Mesenchymal stem cell (in vitro differentiated cells and primary cell): ENCODE data around the gene NAV2.

Experiments
- DNase-seq: peaks from one replicate; pipeline ENCODE4 v3.0.0-alpha.2; 2013
- H2AFZ ChIP-seq: one replicate; pipeline ENCODE4 v1.6.1; 2013; ENCODE audit warnings: low read depth, mild to moderate bottlenecking, control low read depth, inconsistent platforms, low read length, moderate library complexity
- H2AK5ac ChIP-seq: 2 replicates; pipeline ENCODE4 v1.6.1; 2013; ENCODE audit warnings: low read length, moderate library complexity, mild to moderate bottlenecking, inconsistent platforms; ENCODE audit not compliant: severe bottlenecking
- H2BK120ac ChIP-seq: one replicate; pipeline ENCODE4 v1.6.1; 2013; ENCODE audit warnings: low read depth, mild to moderate bottlenecking, inconsistent platforms, low read length, moderate library complexity
- H2BK12ac ChIP-seq, 2 experiments: one replicate each; pipeline ENCODE4 v1.6.1; 2013; ENCODE audit warnings: inconsistent platforms in 2 of 2, low read length in 2 of 2, mild to moderate bottlenecking in 2 of 2, moderate library complexity in 2 of 2, control low read depth in 1 of 2
- H2BK15ac ChIP-seq: one replicate; pipeline ENCODE4 v1.6.1; 2013; ENCODE audit warnings: mild to moderate bottlenecking, low read depth, inconsistent platforms; ENCODE audit not compliant: poor library complexity, severe bottlenecking
- H2BK5ac ChIP-seq: 2 replicates; pipeline ENCODE4 v1.6.1; 2013; ENCODE audit warnings: low read depth, mild to moderate bottlenecking, low read length, control low read depth, inconsistent platforms; ENCODE audit not compliant: poor library complexity, severe bottlenecking
- H3K14ac ChIP-seq, 2 experiments: one replicate each; pipeline ENCODE4 v1.6.1; 2013; ENCODE audit warnings: inconsistent platforms in 2 of 2, low read length in 2 of 2, control low read depth in 1 of 2, mild to moderate bottlenecking in 1 of 2, moderate library complexity in 1 of 2
- H3K18ac ChIP-seq, 2 experiments: one replicate each; pipeline ENCODE4 v1.6.1; 2013; ENCODE audit warnings: inconsistent platforms in 2 of 2, low read length in 2 of 2, control low read depth in 1 of 2, low read depth in 1 of 2, mild to moderate bottlenecking in 1 of 2
- H3K23ac ChIP-seq, 2 experiments: one replicate each; pipeline ENCODE4 v1.6.1; 2013; ENCODE audit warnings: inconsistent platforms in 2 of 2, low read length in 2 of 2, mild to moderate bottlenecking in 2 of 2, moderate library complexity in 2 of 2, control low read depth in 1 of 2
- H3K27ac ChIP-seq: 2 replicates; pipeline ENCODE4 v1.5.1; 2013; ENCODE audit warnings: mild to moderate bottlenecking, moderate library complexity, low read length, control low read depth, inconsistent platforms; ENCODE audit not compliant: poor library complexity, severe bottlenecking
- H3K27me3 ChIP-seq, 2 experiments: 2 replicates each; pipeline versions ENCODE4 v1.6.1 to v1.7.0; 2013; ENCODE audit warnings: low read length in 2 of 2, mild to moderate bottlenecking in 2 of 2, moderate library complexity in 2 of 2, control low read depth in 1 of 2, inconsistent platforms in 1 of 2; ENCODE audit not compliant: control insufficient read depth in 1 of 2, insufficient read depth in 1 of 2
- H3K36me3 ChIP-seq, 2 experiments: 2 replicates each; pipeline versions ENCODE4 v1.6.1 to v1.7.0; 2013; ENCODE audit warnings: low read length in 2 of 2, control low read depth in 1 of 2, inconsistent platforms in 1 of 2, low read depth in 1 of 2, mild to moderate bottlenecking in 1 of 2; ENCODE audit not compliant: insufficient read depth in 2 of 2, control insufficient read depth in 1 of 2
- H3K4ac ChIP-seq, 2 experiments: one replicate each; pipeline ENCODE4 v1.6.1; 2013; ENCODE audit warnings: inconsistent platforms in 2 of 2, low read length in 2 of 2, mild to moderate bottlenecking in 2 of 2, moderate library complexity in 2 of 2, control low read depth in 1 of 2, low read depth in 1 of 2
- H3K4me1 ChIP-seq: 2 replicates; pipeline ENCODE4 v1.6.1; 2013; ENCODE audit warnings: low read depth, low read length, control low read depth; ENCODE audit not compliant: control insufficient read depth, insufficient read depth
- H3K4me2 ChIP-seq: 2 replicates; pipeline ENCODE4 v1.6.1; 2013; ENCODE audit warnings: low read length, mild to moderate bottlenecking, inconsistent platforms; ENCODE audit not compliant: poor library complexity, severe bottlenecking
- H3K4me3 ChIP-seq, 2 experiments: 2 replicates each; pipeline versions ENCODE4 v1.5.1 to v1.7.0; 2013; ENCODE audit warnings: low read length in 2 of 2, mild to moderate bottlenecking in 2 of 2, control low read depth in 1 of 2, low read depth in 1 of 2; ENCODE audit not compliant: insufficient read depth in 1 of 2
- H3K79me1 ChIP-seq: replicated peaks from 2 replicates; pipeline ENCODE4 v1.6.1; 2013; ENCODE audit warnings: mild to moderate bottlenecking, control low read depth, low read length, inconsistent platforms; ENCODE audit not compliant: poor library complexity, severe bottlenecking
- H3K9ac ChIP-seq: 2 replicates; pipeline ENCODE4 v1.7.0; 2013; ENCODE audit warnings: mild to moderate bottlenecking, low read length, moderate library complexity
- H3K9me3 ChIP-seq: 2 replicates; pipeline ENCODE4 v1.7.0; 2013; ENCODE audit warnings: mild to moderate bottlenecking, low read length; ENCODE audit not compliant: control insufficient read depth
- H4K8ac ChIP-seq: one replicate; pipeline ENCODE4 v1.6.1; 2013; ENCODE audit warnings: inconsistent platforms, mild to moderate bottlenecking, low read length, moderate library complexity
- H4K91ac ChIP-seq: one replicate; pipeline ENCODE4 v1.6.1; 2013; ENCODE audit warnings: mild to moderate bottlenecking, low read length, inconsistent platforms
- WGBS: methylation state at CpG from one replicate; pipeline ENCODE4 v1.1.7; 2013; ENCODE audit warnings: mixed read lengths; 5-methylcytosine and 5-hydroxymethylcytosine counted together

NAV2 gene

GRCh38 chr11:20064961-20065405 lies 352.3 kb downstream of the NAV2 start:
- no peak overlapping the region for H3K4me2 ChIP-seq
- H2AK5ac ChIP-seq = no peak overlapping the region
- no peak overlapping the region for H3K4ac ChIP-seq
- peaks cover 2% of the 10 kb centered on the region for H3K79me1 ChIP-seq
- DNase-seq = no peak
- H3K27me3 ChIP-seq = no peaks in the 10 kb centered on the region
- no peak overlapping the region for H3K18ac ChIP-seq
- H4K8ac ChIP-seq = no peak overlapping the region
- H3K9ac ChIP-seq = no peak overlapping the region
- no peak overlapping the region for H3K23ac ChIP-seq
- whole genome bisulfite sequencing = 93% methylated on average over 2 of the region's 2 CpGs
- H3K4me1 ChIP-seq = peaks cover 3% of the 10 kb centered on the region
- H3K36me3 ChIP-seq = peaks cover 13 to 90% of the 10 kb centered on the region in 2 experiments
- H2BK120ac ChIP-seq = no peak overlapping the region
- no peak overlapping the region for H2BK5ac ChIP-seq
- no peak overlapping the region for H2BK12ac ChIP-seq
- H2AFZ ChIP-seq = no peak overlapping the region
- no peaks in the 10 kb centered on the region for H3K9me3 ChIP-seq
- H3K14ac ChIP-seq = no peak overlapping the region
- H4K91ac ChIP-seq = no peak overlapping the region
- no peak overlapping the region for H3K27ac ChIP-seq
- H3K4me3 ChIP-seq = no peak overlapping the region
- H2BK15ac ChIP-seq = no peak overlapping the region

DNA sequence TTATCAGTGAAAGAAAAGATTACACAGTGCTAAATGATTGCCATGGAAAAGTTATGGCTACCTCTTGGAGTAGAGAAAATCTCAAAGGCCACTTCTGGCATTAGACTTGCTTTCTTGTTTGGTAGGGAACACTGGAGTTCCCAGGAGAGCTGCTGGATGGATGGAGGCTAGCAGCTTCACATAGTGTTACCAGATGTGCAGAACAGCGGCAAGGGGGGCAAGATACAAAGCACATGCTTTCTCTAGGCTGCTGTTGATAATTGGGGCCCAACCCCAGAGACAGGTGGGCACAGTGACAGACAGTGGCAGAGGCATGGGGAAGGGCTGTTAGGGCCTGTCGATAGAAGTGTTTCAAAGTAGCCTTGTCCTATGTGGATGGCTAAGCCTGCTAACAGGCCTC lies 352.8 kb downstream of the NAV2 start:
- Histone ChIP-seq H3K27ac (no peak overlapping the region), H3K36me3 (peaks cover 13 to 90% of the 10 kb centered on the region in 2 experiments), H3K23ac (no peak overlapping the region), H3K4me1 (peaks cover 2% of the 10 kb centered on the region), H3K14ac (no peak overlapping the region), H4K8ac (no peak overlapping the region), H4K91ac (no peak overlapping the region), H3K79me1 (peaks cover 2% of the 10 kb centered on the region), H2AK5ac (no peak overlapping the region), H2BK5ac (no peak overlapping the region), H3K18ac (no peak overlapping the region), H3K27me3 (no peaks in the 10 kb centered on the region), H3K9me3 (no peaks in the 10 kb centered on the region), H2BK12ac (no peak overlapping the region), H2BK15ac (no peak overlapping the region), H2AFZ (no peak overlapping the region), H2BK120ac (no peak overlapping the region), H3K4ac (no peak overlapping the region), H3K4me3 (no peak overlapping the region), H3K4me2 (no peak overlapping the region), H3K9ac (no peak overlapping the region)
- WGBS = 96% methylated on average over 2 of the region's 2 CpGs
- DNase-seq = no peak

DNA sequence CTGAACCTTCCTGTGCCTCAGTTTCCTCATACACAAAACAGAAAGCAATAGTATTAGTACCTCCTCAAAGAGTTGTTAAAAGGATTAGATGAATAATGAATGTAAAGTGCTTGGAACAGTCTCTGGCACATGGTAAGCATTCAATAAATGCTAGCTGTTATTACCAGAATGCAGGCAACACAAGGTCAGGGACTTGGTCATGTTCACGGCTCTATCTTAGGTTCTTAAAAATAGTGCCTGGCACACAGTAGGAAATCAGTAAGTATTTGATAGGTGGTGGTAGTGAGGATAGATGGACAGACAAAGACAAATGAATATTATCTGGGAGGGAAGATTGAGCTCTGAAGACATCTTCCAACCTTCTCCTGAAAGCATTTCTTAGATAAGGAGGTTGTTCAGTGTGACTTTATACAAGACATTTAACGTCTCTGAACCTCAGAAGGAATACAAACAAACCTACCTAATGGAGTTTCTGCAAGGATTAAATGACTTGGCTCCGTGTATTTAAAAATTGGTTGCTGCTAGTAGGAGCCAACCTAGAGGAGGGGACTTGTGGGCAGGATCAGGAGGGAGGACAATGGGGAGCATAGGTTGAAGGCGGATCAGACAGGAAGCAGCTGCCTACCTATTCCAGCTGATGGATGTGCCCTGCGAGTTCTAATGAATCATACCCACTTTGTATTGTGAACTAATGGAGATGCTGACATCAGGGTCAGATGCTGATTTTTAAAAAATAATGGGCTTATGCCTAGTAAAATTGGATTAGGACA lies 353.6 kb downstream of the NAV2 start:
- H2BK15ac ChIP-seq = no peak overlapping the region
- WGBS = 96% methylated on average over 4 of the region's 5 CpGs
- no peaks in the 10 kb centered on the region for H3K9me3 ChIP-seq

GRCh38 chr11:20066783-20067156 lies 354.1 kb downstream of the NAV2 start:
- Histone ChIP-seq H3K14ac (no peak overlapping the region), H3K9ac (no peak overlapping the region), H3K27me3 (no peaks in the 10 kb centered on the region), H2AK5ac (no peak overlapping the region), H4K8ac (no peak overlapping the region), H2BK5ac (no peak overlapping the region), H2BK15ac (no peak overlapping the region), H2BK120ac (no peak overlapping the region), H3K4me2 (no peak overlapping the region), H2BK12ac (no peak overlapping the region), H3K23ac (no peak overlapping the region), H3K4ac (no peak overlapping the region), H3K9me3 (no peaks in the 10 kb centered on the region), H3K4me3 (no peak overlapping the region), H3K27ac (no peak overlapping the region), H2AFZ (no peak overlapping the region), H4K91ac (no peak overlapping the region), H3K4me1 (peaks cover 2% of the 10 kb centered on the region), H3K36me3 (peaks cover 13 to 89% of the 10 kb centered on the region in 2 experiments), H3K79me1 (peaks cover 2% of the 10 kb centered on the region), H3K18ac (no peak overlapping the region)
- 100% methylated on average over 2 of the region's 3 CpGs for WGBS
- no peak for DNase-seq

More for the DNA sequence above, 353.6 kb downstream of the NAV2 start:
- Histone ChIP-seq H2AK5ac (no peak overlapping the region), H3K4me2 (no peak overlapping the region), H3K27me3 (no peaks in the 10 kb centered on the region), H3K23ac (no peak overlapping the region), H3K36me3 (peaks cover 13 to 88% of the 10 kb centered on the region in 2 experiments), H4K91ac (no peak overlapping the region), H2BK5ac (no peak overlapping the region), H4K8ac (no peak overlapping the region), H3K4me3 (no peak overlapping the region), H3K4me1 (peaks cover 2% of the 10 kb centered on the region), H3K27ac (no peak overlapping the region), H3K14ac (no peak overlapping the region), H3K4ac (no peak overlapping the region), H2BK12ac (no peak overlapping the region), H3K9ac (no peak overlapping the region), H2BK120ac (no peak overlapping the region), H3K18ac (no peak overlapping the region), H2AFZ (no peak overlapping the region), H3K79me1 (peaks cover 2% of the 10 kb centered on the region)
- no peak for DNase-seq
